GM12878 (cell line): ENCODE measurements around the gene MIA. TPM values are rescaled to one million over a fixed set of nuclear protein-coding genes. Genes with fewer than 3 reads are reported as not detected.

Experiments used
- ATAC-seq: fragments of 200-7000 bp; cut with Tn5 transposase; 3 replicates; pipeline ENCODE4 v1.9.1; 2020; ENCODE audit warnings: mild to moderate bottlenecking, moderate library complexity
- BruUV-seq: library from RNA; stranded (reverse); fragments of 400-500 nt; replicated peaks from 2 replicates; lab custom pipeline; 2021; lab: Mats Ljungman, UMichigan
- CTCF ChIA-PET: fragments of 300-600 bp; sonication (Branson Sonifier 250); formaldehyde crosslinking; extraction: SDS; loops from one replicate; lab custom pipeline; 2021; ENCODE audit warnings: inconsistent platforms; lab: Yijun Ruan, JAX
- POLR2A ChIA-PET: fragments of 350-600 bp; formaldehyde crosslinking; extraction: SDS; loops from one replicate; lab custom pipeline; 2021; ENCODE audit warnings: inconsistent platforms; lab: Charles Lee
- RAD21 ChIA-PET: fragments of 300-600 bp; sonication (Branson Sonifier 250); formaldehyde crosslinking; loops from one replicate; lab custom pipeline; 2023; ENCODE audit warnings: antibody characterized with exemption; ENCODE audit not compliant: unreplicated experiment; lab: Charles Lee
- SMC1A ChIA-PET: fragments of 300-600 bp; sonication (Branson Sonifier 250); formaldehyde crosslinking; loops from one replicate; lab custom pipeline; 2023; ENCODE audit not compliant: unreplicated experiment, uncharacterized antibody; lab: Charles Lee
- DNase-seq: peaks from one replicate; pipeline ENCODE4 v3.0.0-alpha.2; 2011; ENCODE audit warnings: low read depth, low spot score
- FAIRE-seq: peaks from 3 replicates; lab custom pipeline; 2011; peaks lifted over from hg19 to GRCh38; lab: Jason Lieb, UNC
- H2AFZ ChIP-seq: 2 replicates; pipeline ENCODE4 v1.6.0; 2011; ENCODE audit warnings: low read depth, low read length, control low read depth; ENCODE audit not compliant: control insufficient read depth
- H3K27ac ChIP-seq: 2 replicates; pipeline ENCODE4 v1.5.1; 2011; ENCODE audit warnings: control low read depth; ENCODE audit not compliant: control insufficient read depth, insufficient read depth
- H3K27me3 ChIP-seq, 2 experiments: replicated peaks in 1 of 2; 2 replicates each; pipeline versions ENCODE4 v1.6.0 to v1.6.1; 2011; ENCODE audit warnings: low read length in 1 of 2; ENCODE audit not compliant: control insufficient read depth in 2 of 2, insufficient read depth in 2 of 2
- H3K36me3 ChIP-seq, 2 experiments: 2 replicates each; pipeline ENCODE4 v1.5.1; 2011; ENCODE audit warnings: low read length in 1 of 2; ENCODE audit not compliant: control insufficient read depth in 2 of 2, insufficient read depth in 2 of 2
- H3K4me1 ChIP-seq: 2 replicates; pipeline ENCODE4 v1.6.1; 2011; ENCODE audit warnings: mild to moderate bottlenecking, low read length, moderate library complexity, mixed read lengths; ENCODE audit not compliant: control insufficient read depth, insufficient read depth
- H3K4me2 ChIP-seq: 2 replicates; pipeline ENCODE4 v1.6.0; 2011; ENCODE audit warnings: control low read depth; ENCODE audit not compliant: control insufficient read depth, insufficient read depth
- H3K4me3 ChIP-seq: fragments of 200-600 bp; sonication (generic); 2 replicates; pipeline ENCODE4 v1.5.1; 2016
- H3K79me2 ChIP-seq: 2 replicates; pipeline ENCODE4 v1.6.0; 2011; ENCODE audit warnings: low read length; ENCODE audit not compliant: control insufficient read depth, insufficient read depth
- H3K9ac ChIP-seq: 2 replicates; pipeline ENCODE4 v1.8.0; 2011; ENCODE audit warnings: low read length, control low read depth, mixed read lengths; ENCODE audit not compliant: control insufficient read depth, insufficient read depth
- H3K9me3 ChIP-seq: replicated peaks from 3 replicates; pipeline ENCODE4 v1.5.1; 2011; ENCODE audit warnings: mild to moderate bottlenecking, low read length; ENCODE audit not compliant: control insufficient read depth, insufficient read depth
- H4K20me1 ChIP-seq: 2 replicates; pipeline ENCODE4 v1.6.0; 2011; ENCODE audit not compliant: control insufficient read depth, insufficient read depth
- CBFB ChIP-seq: IDR thresholded peaks from 2 replicates; pipeline ENCODE4 v1.6.1; 2016; ENCODE audit warnings: antibody characterized with exemption, low read depth
- ESRRA ChIP-seq: IDR thresholded peaks from 2 replicates; pipeline ENCODE4 v1.6.1; 2012; ENCODE audit warnings: mild to moderate bottlenecking, low read length, improper control_type of control experiment
- KDM1A ChIP-seq: fragments of 200-600 bp; sonication (generic); IDR thresholded peaks from 2 replicates; pipeline ENCODE4 v1.6.1; 2016; ENCODE audit warnings: borderline replicate concordance
- LARP7 ChIP-seq: fragments of 450-650 bp; IDR thresholded peaks from 2 replicates; pipeline ENCODE4 v1.6.1; 2017; ENCODE audit warnings: mild to moderate bottlenecking
- MLLT1 ChIP-seq: fragments of 450-650 bp; IDR thresholded peaks from 2 replicates; pipeline ENCODE4 v1.6.1; 2016; ENCODE audit warnings: mild to moderate bottlenecking
- PAX5 ChIP-seq: IDR thresholded peaks from 2 replicates; pipeline ENCODE4 v1.6.1; 2011; ENCODE audit warnings: low read depth, low read length, borderline replicate concordance
- PAX8 ChIP-seq: fragments of 450-650 bp; IDR thresholded peaks from 2 replicates; pipeline ENCODE4 v1.6.1; 2017; ENCODE audit warnings: mild to moderate bottlenecking, moderate library complexity
- RAD21 ChIP-seq: IDR thresholded peaks from 2 replicates; pipeline ENCODE4 v1.6.1; 2011; ENCODE audit warnings: mild to moderate bottlenecking, low read depth, low read length, moderate library complexity; ENCODE audit not compliant: insufficient read depth
- SPI1 ChIP-seq: IDR thresholded peaks from 2 replicates; pipeline ENCODE4 v1.6.1; 2011; ENCODE audit warnings: low read depth, mild to moderate bottlenecking, low read length, moderate library complexity, borderline replicate concordance; ENCODE audit not compliant: insufficient read depth
- SUZ12 ChIP-seq: fragments of 200-600 bp; sonication (generic); IDR thresholded peaks from one replicate; pipeline ENCODE4 v1.6.1; 2018; ENCODE audit warnings: antibody characterized with exemption, mild to moderate bottlenecking; ENCODE audit not compliant: unreplicated experiment
- TARDBP ChIP-seq: IDR thresholded peaks from 2 replicates; pipeline ENCODE4 v1.6.1; 2016; ENCODE audit warnings: borderline replicate concordance
- YBX1 ChIP-seq: fragments of 450-650 bp; IDR thresholded peaks from 2 replicates; pipeline ENCODE4 v1.6.1; 2016; ENCODE audit warnings: antibody characterized with exemption
- ZBTB33 ChIP-seq: fragments of 450-650 bp; IDR thresholded peaks from 2 replicates; pipeline ENCODE4 v1.6.1; 2017; ENCODE audit warnings: mild to moderate bottlenecking
- WGBS: methylation state at CpG from one replicate; pipeline ENCODE4 v1.1.6; 2016; ENCODE audit warnings: low lambda C conversion rate; ENCODE audit not compliant: insufficient replicate concordance, insufficient coverage; ENCODE audit errors: missing lambda C conversion rate; 5-methylcytosine and 5-hydroxymethylcytosine counted together
- in situ Hi-C: fragments of 300-500 bp; cut with MboI; formaldehyde crosslinking; loops from 9 replicates; pipeline ENCODE4 v1.14.3; 2018; ENCODE audit warnings: mixed read lengths
- intact Hi-C: fragments of 100-400 bp; cut with micrococcal nuclease; formaldehyde crosslinking; loops from one replicate; pipeline ENCODE4 v1.14.2; 2022; ENCODE audit not compliant: unreplicated experiment
- polyA plus RNA-seq, 11 experiments: library from polyadenylated mRNA; depleted of rRNA in 4 of 11; unstranded in 6 of 11; stranded (reverse) in 5 of 11; fragments of >200 nt; fragmentation: Nextera tagmentation in 4 of 11; fragmentation: Illumina TruSeq in 1 of 11; extraction: Ambion mirVana in 4 of 11; extraction: Trizol in 1 of 11; gene quantifications; 1 replicate in 1 of 11; 2 replicates in 10 of 11; pipeline versions ENCODE4 v1.2.1 to v1.2.3, GENCODE V29; 2011 to 2016; ENCODE audit warnings: inconsistent platforms in 2 of 11, missing spikeins in 2 of 11, low read depth in 1 of 11
- total RNA-seq, 4 experiments: library from RNA; depleted of rRNA in 3 of 4; stranded (reverse); fragments of >200 nt in 3 of 4; fragmentation: Illumina TruSeq in 1 of 4; extraction: Trizol in 1 of 4; gene quantifications; 2 replicates each; pipeline versions ENCODE4 v1.2.1 to v1.2.3, GENCODE V29; 2013 to 2021

Gene MIA
- total and polyA plus RNA-seq, 10 of the 15 experiments (the other 5 are each of a cell fraction or from before 2014, with no cell fraction given) = 0.16 to 2.7 (median 1.4) TPM; not detected in 3

- Histone ChIP-seq H3K27me3 (no peaks in the 10 kb centered on the region), H3K4me2 (no peak overlapping the region), H3K79me2 (peaks cover 5% of the 10 kb centered on the region), H3K27ac (no peak overlapping the region), H4K20me1 (peaks cover 3% of the 10 kb centered on the region), H3K4me1 (no peaks in the 10 kb centered on the region), H3K36me3 (peaks cover 52 to 62% of the 10 kb centered on the region in 2 experiments), H3K4me3 (no peak overlapping the region), H3K9ac (no peak overlapping the region), H2AFZ (no peak overlapping the region), H3K9me3 (no peaks in the 10 kb centered on the region)
- intact Hi-C loops = no loop called here
- in situ Hi-C loops = no loop called here
- WGBS = 75% methylated on average over 7 of the region's 7 CpGs
- ChIA-PET CTCF (no interaction called here), RAD21 (no interaction called here), SMC1A (interaction anchor here (1.3 kb wide), 1 partner anchor 10 kb away, joined by 3 read pairs; no protein-coding TSS in a partner anchor), POLR2A (no interaction called here)
- TF ChIP-seq SUZ12 (no peak), RAD21 (no peak), TARDBP (no peak), YBX1 (no peak), PAX8 (no peak), CBFB (no peak), MLLT1 (no peak), SPI1 (no peak), LARP7 (no peak), ZBTB33 (no peak), PAX5 (no peak), KDM1A (no peak), ESRRA (no peak)
- FAIRE-seq (no peak), ATAC-seq (no peak), DNase-seq (no peak)
- no TSS peak for BruUV-seq
These were observed 11.8 kb upstream of the MIA start for GRCh38 chr19:40763526-40763925.
